ENCODE data around the gene SLC22A2. TPM values are rescaled to one million over a fixed set of nuclear protein-coding genes. Genes with fewer than 3 reads are reported as not detected.

The SLC22A2 gene
- total and polyA plus RNA-seq, 10 of the 15 experiments (the other 5 are each of a cell fraction or from before 2014, with no cell fraction given), result 0.12 TPM; not detected in 9

DNA sequence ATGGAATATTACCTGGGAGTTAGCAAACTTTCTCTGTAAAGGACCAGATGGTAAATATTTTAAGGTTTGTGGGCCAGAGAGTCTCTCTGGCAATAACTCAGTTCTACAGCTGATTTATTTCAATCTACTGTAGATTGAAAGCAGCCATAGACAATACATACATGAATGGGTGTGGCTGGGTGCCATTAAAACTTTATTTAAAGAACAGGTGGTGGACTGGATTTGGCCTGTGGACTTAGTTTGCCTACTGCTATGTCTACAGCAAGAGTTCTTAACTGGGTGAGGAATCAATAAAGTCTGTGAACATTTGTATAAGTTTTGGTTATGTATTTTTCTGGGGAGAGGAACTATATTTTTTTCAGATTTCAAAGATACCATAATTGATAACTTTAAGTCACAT, 55.1 kb downstream of the SLC22A2 start:
- H4K20me1 ChIP-seq (ENCODE audit: control insufficient read depth, insufficient read depth), result no peaks in the 10 kb centered on the region
- no peaks in the 10 kb centered on the region for H3K36me3 ChIP-seq (ENCODE audit: control insufficient read depth in 2 of 2, insufficient read depth in 2 of 2, low read length in 1 of 2)
- no peak for FAIRE-seq
- no peak overlapping the region for H2AFZ ChIP-seq (ENCODE audit: control insufficient read depth, low read depth, low read length)
- no peak for DNase-seq (ENCODE audit: low read depth, low spot score)
- H3K27ac ChIP-seq (ENCODE audit: control insufficient read depth, insufficient read depth), result no peak overlapping the region
- no peak overlapping the region for H3K4me2 ChIP-seq (ENCODE audit: control insufficient read depth, insufficient read depth)
- no peak for TF ChIP-seq ZNF622 (IDR thresholded peaks at IDR 0.05)
- TF ChIP-seq, protein P1, sequence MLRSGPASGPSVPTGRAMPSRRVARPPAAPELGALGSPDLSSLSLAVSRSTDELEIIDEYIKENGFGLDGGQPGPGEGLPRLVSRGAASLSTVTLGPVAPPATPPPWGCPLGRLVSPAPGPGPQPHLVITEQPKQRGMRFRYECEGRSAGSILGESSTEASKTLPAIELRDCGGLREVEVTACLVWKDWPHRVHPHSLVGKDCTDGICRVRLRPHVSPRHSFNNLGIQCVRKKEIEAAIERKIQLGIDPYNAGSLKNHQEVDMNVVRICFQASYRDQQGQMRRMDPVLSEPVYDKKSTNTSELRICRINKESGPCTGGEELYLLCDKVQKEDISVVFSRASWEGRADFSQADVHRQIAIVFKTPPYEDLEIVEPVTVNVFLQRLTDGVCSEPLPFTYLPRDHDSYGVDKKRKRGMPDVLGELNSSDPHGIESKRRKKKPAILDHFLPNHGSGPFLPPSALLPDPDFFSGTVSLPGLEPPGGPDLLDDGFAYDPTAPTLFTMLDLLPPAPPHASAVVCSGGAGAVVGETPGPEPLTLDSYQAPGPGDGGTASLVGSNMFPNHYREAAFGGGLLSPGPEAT (IDR thresholded peaks at IDR 0.05; ENCODE audit: low read depth), result no peak
- no peak for TF ChIP-seq STAT1 (conservative IDR thresholded peaks at IDR 0.05)
- TF ChIP-seq RBBP5 (conservative IDR thresholded peaks at IDR 0.05), result no peak
- TF ChIP-seq EZH2 (IDR thresholded peaks at IDR 0.05; ENCODE audit: borderline replicate concordance, control insufficient read depth, low read depth, low read length), result no peak
- TF ChIP-seq JUND (IDR thresholded peaks at IDR 0.05; ENCODE audit: low read depth, low read length), result no peak
- ChIA-PET SMC1A (ENCODE audit: uncharacterized antibody, unreplicated experiment) (no interaction called here), CTCF (no interaction called here), POLR2A (interaction anchor here (0.6 kb wide), 2 partner anchors 160 to 195 kb away, joined by 3 to 6 read pairs; no protein-coding TSS in a partner anchor), RAD21 (ENCODE audit: unreplicated experiment) (no interaction called here)
- in situ Hi-C loops (cut with MboI), result no loop called here
- intact Hi-C loops (cut with micrococcal nuclease; ENCODE audit: unreplicated experiment), result no loop called here
- no peaks in the 10 kb centered on the region; the same call in 2 of the 3 replicates for H3K9me3 ChIP-seq (replicated peaks; ENCODE audit: control insufficient read depth, insufficient read depth, low read length)
- no peak for ATAC-seq
- H3K27me3 ChIP-seq (replicated peaks in 1 of 2; ENCODE audit: control insufficient read depth in 2 of 2, insufficient read depth in 2 of 2, low read length in 1 of 2), result no peaks in the 10 kb centered on the region
- H3K4me1 ChIP-seq (ENCODE audit: control insufficient read depth, insufficient read depth, low read length), result no peaks in the 10 kb centered on the region
- H3K4me3 ChIP-seq, result no peak overlapping the region
- no peak overlapping the region for H3K9ac ChIP-seq (ENCODE audit: control insufficient read depth, insufficient read depth, low read length)
- H3K79me2 ChIP-seq (ENCODE audit: control insufficient read depth, insufficient read depth, low read length), result no peaks in the 10 kb centered on the region
- no TSS peak for BruUV-seq (replicated peaks)

DNA sequence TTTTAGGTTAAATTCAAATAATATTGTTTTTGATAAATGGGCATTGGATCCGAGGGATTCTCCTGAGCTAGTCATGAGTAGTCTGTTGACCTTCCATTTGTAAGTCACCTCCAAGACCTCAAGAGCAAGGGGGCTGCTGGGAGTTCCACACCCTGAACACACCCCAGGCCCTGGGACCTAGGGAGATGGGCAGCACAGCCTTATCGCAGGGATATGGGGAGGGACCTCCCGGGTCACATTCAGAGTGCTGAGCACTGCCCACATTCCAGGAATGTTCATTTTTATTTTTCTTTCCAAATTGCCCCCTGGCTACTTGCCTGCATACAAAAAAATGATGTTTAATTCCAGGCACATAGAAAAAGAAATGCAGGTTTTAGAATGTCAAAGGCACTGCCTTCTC, 55.5 kb downstream of the SLC22A2 start:
- BruUV-seq (replicated peaks), result no TSS peak
- Histone ChIP-seq H4K20me1 (ENCODE audit: control insufficient read depth, insufficient read depth) (no peaks in the 10 kb centered on the region), H3K79me2 (ENCODE audit: control insufficient read depth, insufficient read depth, low read length) (no peaks in the 10 kb centered on the region), H3K4me2 (ENCODE audit: control insufficient read depth, insufficient read depth) (no peak overlapping the region), H3K4me3 (no peak overlapping the region), H3K27me3 (replicated peaks in 1 of 2; ENCODE audit: control insufficient read depth in 2 of 2, insufficient read depth in 2 of 2, low read length in 1 of 2) (no peaks in the 10 kb centered on the region), H3K36me3 (ENCODE audit: control insufficient read depth in 2 of 2, insufficient read depth in 2 of 2, low read length in 1 of 2) (no peaks in the 10 kb centered on the region), H3K27ac (ENCODE audit: control insufficient read depth, insufficient read depth) (no peak overlapping the region), H3K9ac (ENCODE audit: control insufficient read depth, insufficient read depth, low read length) (no peak overlapping the region), H3K4me1 (ENCODE audit: control insufficient read depth, insufficient read depth, low read length) (no peaks in the 10 kb centered on the region), H3K9me3 (replicated peaks; ENCODE audit: control insufficient read depth, insufficient read depth, low read length) (no peaks in the 10 kb centered on the region; the same call in 2 of the 3 replicates), H2AFZ (ENCODE audit: control insufficient read depth, low read depth, low read length) (no peak overlapping the region)
- POLR2A ChIA-PET, result interaction anchor here (0.6 kb wide), 2 partner anchors 161 to 195 kb away, joined by 3 to 6 read pairs; no protein-coding TSS in a partner anchor
- RAD21 ChIA-PET (ENCODE audit: unreplicated experiment), result no interaction called here
- no peak for ATAC-seq
- FAIRE-seq, result no peak
- in situ Hi-C loops (cut with MboI) (no loop called here), intact Hi-C loops (cut with micrococcal nuclease; ENCODE audit: unreplicated experiment) (no loop called here)
- CTCF ChIA-PET, result no interaction called here
- TF ChIP-seq TARDBP (IDR thresholded peaks at IDR 0.05; ENCODE audit: borderline replicate concordance) (no peak), HDGF (IDR thresholded peaks at IDR 0.05) (no peak), YY1 (IDR thresholded peaks at IDR 0.05; ENCODE audit: low read depth, low read length) (no peak)
- WGBS (ENCODE audit: insufficient coverage, insufficient replicate concordance, low lambda C conversion rate, missing lambda C conversion rate), result 50% methylated on average over 3 of the region's 3 CpGs
- DNase-seq (ENCODE audit: low read depth, low spot score), result no peak
- SMC1A ChIA-PET (ENCODE audit: uncharacterized antibody, unreplicated experiment), result interaction anchor here (0.9 kb wide), 1 partner anchor 17 kb away, joined by 3 read pairs; no protein-coding TSS in a partner anchor

Data from GM12878 (cell line).